ENCODE results near the gene CLPTM1L.
"Not testable (repeated sequence)": the region's sequence is repeated elsewhere in the genome, so short reads cannot be mapped to it uniquely, and the experiment has no call there.

CLPTM1L gene

DNA sequence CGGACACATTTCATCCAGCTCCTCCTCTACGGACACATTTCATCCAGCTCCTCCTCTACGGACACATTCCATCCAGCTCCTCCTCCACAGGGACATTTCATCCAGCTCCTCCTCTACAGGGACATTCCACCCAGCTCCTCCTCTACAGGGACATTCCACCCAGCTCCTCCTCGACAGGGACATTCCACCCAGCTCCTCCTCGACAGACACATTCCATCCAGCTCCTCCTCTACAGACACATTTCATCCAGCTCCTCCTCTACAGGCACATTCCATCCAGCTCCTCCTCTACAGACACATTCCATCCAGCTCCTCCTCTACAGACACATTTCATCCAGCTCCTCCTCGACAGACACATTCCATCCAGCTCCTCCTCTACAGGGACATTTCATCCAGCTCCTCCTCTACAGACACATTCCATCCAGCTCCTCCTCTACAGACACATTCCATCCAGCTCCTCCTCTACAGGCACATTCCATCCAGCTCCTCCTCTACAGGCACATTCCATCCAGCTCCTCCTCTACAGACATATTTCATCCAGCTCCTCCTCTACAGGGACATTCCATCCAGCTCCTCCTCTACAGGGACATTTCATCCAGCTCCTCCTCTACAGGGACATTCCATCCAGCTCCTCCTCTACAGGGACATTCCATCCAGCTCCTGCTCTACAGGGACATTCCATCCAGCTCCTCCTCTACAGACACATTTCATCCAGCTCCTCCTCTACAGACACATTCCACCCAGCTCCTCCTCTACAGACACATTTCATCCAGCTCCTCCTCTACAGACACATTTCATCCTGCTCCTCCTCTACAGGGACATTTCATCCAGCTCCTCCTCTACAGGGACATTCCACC, 17.8 kb downstream of the CLPTM1L start:
- peak; percentile 78 for DNase-seq (ENCODE audit: low read depth)

DNA sequence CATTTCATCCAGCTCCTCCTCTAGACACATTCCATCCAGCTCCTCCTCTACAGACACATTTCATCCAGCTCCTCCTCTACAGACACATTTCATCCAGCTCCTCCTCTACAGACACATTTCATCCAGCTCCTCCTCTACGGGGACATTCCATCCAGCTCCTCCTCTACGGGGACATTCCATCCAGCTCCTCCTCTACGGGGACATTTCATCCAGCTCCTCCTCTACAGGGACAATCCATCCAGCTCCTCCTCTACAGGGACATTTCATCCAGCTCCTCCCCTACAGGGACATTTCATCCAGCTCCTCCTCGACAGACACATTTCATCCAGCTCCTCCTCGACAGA, 18.4 kb downstream of the CLPTM1L start:
- not testable (repeated sequence) for DNase-seq (ENCODE audit: low read depth)

DNA sequence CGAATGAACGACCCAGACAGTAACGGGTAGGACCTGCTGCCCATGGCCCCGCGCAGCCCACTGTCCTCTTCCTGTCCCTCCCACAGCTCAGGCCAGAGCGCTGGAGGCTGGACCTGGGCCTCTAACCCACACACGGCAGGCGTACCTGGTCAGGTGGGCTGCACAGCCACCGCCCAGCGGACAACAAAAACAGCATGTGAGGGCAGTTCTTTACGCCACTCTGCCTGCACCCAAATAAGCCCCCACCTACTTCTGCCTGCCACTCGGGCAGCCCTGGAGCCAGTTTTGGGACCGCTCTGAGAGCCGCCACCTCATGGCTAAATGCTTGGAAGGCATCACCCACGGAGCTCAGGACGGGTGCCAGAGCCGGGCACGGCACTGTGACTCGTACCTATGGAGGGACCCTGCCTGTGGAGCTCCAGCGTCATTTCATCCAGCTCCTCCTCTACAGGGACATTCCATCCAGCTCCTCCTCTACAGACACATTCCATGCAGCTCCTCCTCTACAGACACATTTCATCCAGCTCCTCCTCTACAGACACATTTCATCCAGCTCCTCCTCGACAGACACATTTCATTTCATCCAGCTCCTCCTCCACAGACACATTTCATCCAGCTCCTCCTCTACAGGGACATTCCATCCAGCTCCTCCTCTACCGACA, 18.9 kb downstream of the CLPTM1L start:
- peak; percentile 67 for DNase-seq (ENCODE audit: low read depth)

DNA sequence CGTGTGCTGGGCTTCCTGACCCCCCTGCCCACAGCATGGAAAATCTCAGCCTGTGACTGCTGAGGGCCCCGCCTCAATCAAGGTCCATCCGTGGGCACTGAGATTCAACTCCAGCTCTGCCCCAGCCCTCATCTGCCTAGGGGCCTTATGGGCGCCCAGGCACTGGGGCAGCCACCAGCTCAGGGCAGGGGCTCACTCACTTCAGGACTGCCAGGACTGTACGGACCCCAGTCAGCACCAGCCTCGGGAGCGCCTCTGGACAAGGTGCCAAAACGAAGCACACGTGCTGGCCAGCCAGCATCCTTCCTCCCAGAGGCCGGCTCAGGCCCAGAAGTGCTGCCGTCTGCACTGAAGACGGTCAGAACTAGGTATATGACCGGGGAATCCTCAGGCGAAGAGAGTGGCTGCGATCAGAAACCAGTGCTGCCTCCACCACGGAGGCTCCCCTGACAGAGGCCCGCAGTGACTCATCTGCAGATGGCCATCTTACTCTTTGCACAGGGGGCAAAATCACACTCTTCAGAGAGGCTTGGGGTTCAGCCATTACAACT, 19.6 kb downstream of the CLPTM1L start:
- DNase-seq (ENCODE audit: low read depth), result no peak

- DNase-seq (ENCODE audit: low read depth), result no peak
Measured at GRCh38 chr5:1324719-1325190, 20.1 kb downstream of the CLPTM1L start.

- no peak for DNase-seq (ENCODE audit: low read depth)
Measured at GRCh38 chr5:1324301-1324700, 20.6 kb downstream of the CLPTM1L start.

DNA sequence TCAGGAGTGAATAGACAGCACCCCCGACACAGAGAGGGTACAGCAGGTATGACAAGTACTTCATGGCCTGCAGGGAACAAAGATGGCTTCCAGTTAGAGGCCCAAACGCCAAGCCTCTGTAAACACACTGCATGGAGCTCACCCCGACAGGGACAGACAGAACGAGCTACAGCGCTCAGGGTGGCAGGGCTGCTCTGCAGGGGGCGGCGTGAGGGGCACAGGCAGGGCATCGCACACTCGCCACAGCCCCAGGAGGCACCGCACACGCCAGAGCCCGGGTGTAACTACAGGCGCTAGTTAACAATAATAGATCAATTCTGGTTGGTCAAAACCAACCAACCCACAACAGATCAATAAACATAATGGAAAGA, 21.1 kb downstream of the CLPTM1L start:
- no peak for DNase-seq (ENCODE audit: low read depth)

GRCh38 chr5:1322955-1323802, 21.7 kb downstream of the CLPTM1L start:
- no peak for DNase-seq (ENCODE audit: low read depth)

GRCh38 chr5:1322036-1322900, 22.6 kb downstream of the CLPTM1L start:
- no peak for DNase-seq (ENCODE audit: low read depth)

DNA sequence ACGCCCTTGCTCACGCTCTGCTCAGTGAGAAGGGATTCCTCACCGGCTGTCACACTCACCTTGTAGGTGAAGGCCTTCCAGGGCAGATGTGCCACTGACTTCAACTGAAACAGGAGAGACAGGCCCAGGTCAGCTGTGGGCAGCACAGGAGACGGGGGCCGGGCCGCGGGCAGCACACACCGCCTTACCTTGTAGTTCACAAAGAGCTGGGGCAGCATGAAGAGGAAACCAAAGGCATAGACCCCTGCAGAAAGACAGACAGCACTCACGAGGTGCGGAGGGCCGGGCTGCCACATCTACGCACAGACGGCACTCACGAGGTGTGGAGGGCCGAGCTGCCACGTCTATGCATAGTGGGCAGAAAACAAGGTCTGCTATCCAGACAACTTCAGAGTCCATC, 23.3 kb downstream of the CLPTM1L start:
- no peak for DNase-seq (ENCODE audit: low read depth)

- no peak for DNase-seq (ENCODE audit: low read depth)
Measured at GRCh38 chr5:1320436-1321344, 24.2 kb downstream of the CLPTM1L start.

- DNase-seq (ENCODE audit: low read depth), result no peak
Measured at GRCh38 chr5:1319436-1320256, 25.3 kb downstream of the CLPTM1L start.

DNA sequence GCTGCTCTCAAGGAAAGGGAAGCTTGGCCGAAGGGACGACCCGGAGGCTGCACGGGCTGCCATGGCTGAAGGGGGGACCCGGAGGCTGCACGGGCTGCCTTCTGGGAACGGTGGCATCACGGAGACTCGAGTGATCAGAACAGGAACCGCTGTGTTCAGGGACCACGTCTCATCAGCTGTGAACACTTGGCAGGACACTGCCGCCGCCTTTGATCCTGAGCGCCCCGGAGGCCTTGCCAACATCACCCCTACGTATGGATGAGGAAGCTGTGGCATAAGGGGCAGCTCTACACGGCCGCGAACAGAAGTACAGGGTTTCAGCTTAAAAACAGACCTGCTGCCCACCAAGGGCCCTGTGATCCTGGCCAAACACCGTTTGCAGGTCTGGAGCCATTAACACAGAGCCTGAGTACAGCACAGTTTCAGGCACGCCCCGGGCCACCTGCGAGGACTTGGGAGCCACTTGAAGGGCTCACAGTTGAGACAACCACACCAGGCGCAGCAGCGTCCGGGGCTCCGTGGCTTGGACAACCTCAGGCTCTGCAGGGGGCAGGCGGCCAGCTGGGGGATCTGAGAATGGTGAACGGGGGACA, 26.1 kb downstream of the CLPTM1L start:
- no peak for DNase-seq (ENCODE audit: low read depth)

DNA sequence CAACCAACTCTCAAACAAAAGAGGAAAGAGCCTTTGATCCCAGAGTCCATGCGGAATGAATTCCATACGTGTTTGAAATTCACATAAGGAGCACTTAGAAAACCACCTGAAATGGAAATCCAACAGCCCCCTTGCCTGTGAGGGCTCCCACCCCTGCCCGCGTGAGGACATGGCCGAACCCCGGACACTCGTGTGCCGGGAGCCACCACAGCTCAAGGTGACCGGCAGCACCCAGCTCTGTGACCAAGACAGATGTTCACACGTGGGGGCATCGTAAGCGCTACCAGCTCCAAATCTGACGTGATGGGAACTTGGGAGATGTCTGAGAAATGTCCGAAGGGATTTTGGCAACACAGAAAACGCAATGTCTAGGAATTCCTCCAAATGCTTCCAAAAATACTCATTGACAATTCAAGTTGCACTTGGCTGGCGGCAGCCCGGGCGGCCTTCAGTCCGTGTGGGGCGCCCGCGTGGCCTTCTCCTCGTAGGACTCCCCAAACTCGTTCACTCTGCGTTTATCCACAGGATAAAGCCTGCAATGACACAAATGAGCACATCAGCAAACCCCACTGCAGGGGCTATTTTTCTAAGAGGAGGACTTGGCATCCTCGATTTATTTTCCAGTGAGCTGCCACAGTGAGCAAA, 26.9 kb downstream of the CLPTM1L start:
- no peak for DNase-seq (ENCODE audit: low read depth)

GRCh38 chr5:1316588-1317340, 28.1 kb downstream of the CLPTM1L start:
- no peak for DNase-seq (ENCODE audit: low read depth)

DNA sequence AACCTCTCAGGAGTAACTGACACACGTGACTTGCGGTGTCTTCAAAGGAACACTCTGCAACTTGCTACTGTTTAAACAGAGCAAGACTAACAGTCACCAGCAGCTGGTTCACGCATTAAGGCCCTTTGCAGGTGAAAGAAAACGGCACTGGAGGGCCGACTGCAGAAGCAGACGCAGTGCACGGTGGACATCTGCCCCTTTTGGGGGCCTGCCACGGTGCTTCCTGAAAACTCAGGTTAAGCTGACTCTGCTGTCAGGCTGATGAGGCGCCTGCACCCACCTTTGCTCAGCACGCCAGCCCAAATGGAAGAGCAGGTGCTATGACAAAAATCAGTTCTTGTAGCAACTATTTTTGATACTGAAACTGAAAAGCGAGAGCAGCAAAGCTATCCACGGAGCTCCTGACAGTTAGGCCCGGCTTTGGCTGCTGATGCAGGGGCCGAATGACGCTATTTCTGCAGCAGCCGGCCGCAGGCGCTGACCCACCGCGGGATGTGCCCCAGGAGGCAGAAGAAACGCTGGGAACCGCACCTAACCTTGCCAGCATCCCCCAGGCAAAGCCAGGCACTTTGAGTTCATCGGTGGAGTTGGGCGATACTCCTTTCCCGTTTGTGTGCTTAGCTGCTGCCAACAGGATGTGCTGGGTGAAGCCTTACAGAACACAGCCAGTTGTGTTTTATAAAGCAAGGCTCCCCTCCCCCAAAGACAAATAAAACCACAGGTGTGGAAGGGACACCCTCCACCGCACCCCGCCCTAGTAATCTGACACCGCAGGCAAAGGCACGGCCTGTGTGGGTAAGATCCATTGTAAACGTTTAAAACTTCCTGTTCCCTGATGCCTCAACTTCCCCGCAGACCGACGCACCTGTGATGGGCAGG, 29.0 kb downstream of the CLPTM1L start:
- DNase-seq (ENCODE audit: low read depth), result no peak

Data from EH (cell line).